GM12891 (cell line): Measurements from ENCODE around the gene FBXO7.

Source experiments
- DNase-seq: peaks from one replicate; pipeline ENCODE4 v3.0.0; 2011; ENCODE audit warnings: low spot score; ENCODE audit not compliant: insufficient read length
- FAIRE-seq: peaks from 2 replicates; lab custom pipeline; 2011; peaks lifted over from hg19 to GRCh38; lab: Jason Lieb, UNC
- PAX5 ChIP-seq: IDR thresholded peaks from 2 replicates; pipeline ENCODE4 v1.6.1; 2011; ENCODE audit warnings: low read length, moderate library complexity, mild to moderate bottlenecking; ENCODE audit not compliant: insufficient read depth, severe bottlenecking
- POLR2A ChIP-seq: IDR thresholded peaks from 2 replicates; pipeline ENCODE4 v1.6.1; 2011; ENCODE audit warnings: low read depth, low read length, control low read depth
- POLR2AphosphoS5 ChIP-seq: IDR thresholded peaks from 2 replicates; pipeline ENCODE4 v1.6.1; 2011; ENCODE audit warnings: low read depth, low read length, control low read depth
- POU2F2 ChIP-seq: IDR thresholded peaks from 2 replicates; pipeline ENCODE4 v1.6.1; 2011; ENCODE audit warnings: low read depth, mild to moderate bottlenecking, control low read depth, low read length, moderate library complexity
- SPI1 ChIP-seq: IDR thresholded peaks from 2 replicates; pipeline ENCODE4 v1.6.1; 2011; ENCODE audit warnings: low read depth, low read length, control low read depth
- TAF1 ChIP-seq: IDR thresholded peaks from 2 replicates; pipeline ENCODE4 v1.6.1; 2011; ENCODE audit warnings: low read depth, low read length, control low read depth

The FBXO7 gene

DNA sequence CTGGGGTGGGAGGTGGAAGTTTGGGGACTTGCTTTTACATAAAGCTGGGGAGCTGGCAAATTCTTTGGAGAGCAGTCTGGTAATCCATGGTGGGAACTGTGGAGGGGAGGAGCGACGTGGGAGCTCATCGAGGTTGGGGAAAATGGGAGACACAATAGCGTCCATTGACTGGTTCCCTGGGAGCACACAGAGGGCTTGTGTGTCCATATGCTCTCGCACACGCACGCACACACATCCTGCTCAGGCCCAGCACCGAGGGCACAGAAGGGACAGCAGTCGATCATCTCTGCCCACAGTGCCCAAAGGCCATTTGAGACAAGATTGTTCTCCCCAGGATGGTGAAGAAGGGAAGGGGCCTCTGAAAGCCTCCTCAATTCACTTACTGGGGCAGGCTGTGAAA, 53.7 kb downstream of the FBXO7 start:
- no peak for FAIRE-seq
- TF ChIP-seq TAF1, result no peak
- no peak for TF ChIP-seq PAX5
- no peak for TF ChIP-seq POU2F2
- TF ChIP-seq POLR2A, result no peak
- TF ChIP-seq POLR2AphosphoS5, result no peak
- no peak for TF ChIP-seq SPI1

GRCh38 chr22:32528984-32529982, 54.7 kb downstream of the FBXO7 start:
- TF ChIP-seq POU2F2 (peak; percentile 68; the same call in 1 of the 2 replicates), SPI1 (no peak), POLR2A (no peak)
- DNase-seq (peak; percentile 75), FAIRE-seq (peak; percentile 90)

More for the DNA sequence above, 53.7 kb downstream of the FBXO7 start:
- no peak for DNase-seq

GRCh38 chr22:32531228-32531627, 56.6 kb downstream of the FBXO7 start:
- FAIRE-seq, result no peak
- no peak for TF ChIP-seq TAF1
- no peak for TF ChIP-seq POLR2A
- TF ChIP-seq POLR2AphosphoS5, result no peak
- TF ChIP-seq PAX5, result no peak
- TF ChIP-seq SPI1, result no peak
- no peak for TF ChIP-seq POU2F2

GRCh38 chr22:32531931-32532819, 57.6 kb downstream of the FBXO7 start:
- FAIRE-seq, result no peak
- DNase-seq, result no peak

More at GRCh38 chr22:32531228-32531627, 56.6 kb downstream of the FBXO7 start:
- DNase-seq, result no peak

GRCh38 chr22:32532820-32533128, 58.2 kb downstream of the FBXO7 start:
- no peak for DNase-seq
- TF ChIP-seq POLR2A (no peak), POLR2AphosphoS5 (no peak), POU2F2 (no peak), SPI1 (no peak), TAF1 (no peak)
- FAIRE-seq, result no peak

More at GRCh38 chr22:32531931-32532819, 57.6 kb downstream of the FBXO7 start:
- TF ChIP-seq POLR2AphosphoS5, result no peak
- no peak for TF ChIP-seq TAF1
- TF ChIP-seq POLR2A, result no peak
- TF ChIP-seq POU2F2, result no peak
- TF ChIP-seq SPI1, result no peak
- TF ChIP-seq PAX5, result no peak

DNA sequence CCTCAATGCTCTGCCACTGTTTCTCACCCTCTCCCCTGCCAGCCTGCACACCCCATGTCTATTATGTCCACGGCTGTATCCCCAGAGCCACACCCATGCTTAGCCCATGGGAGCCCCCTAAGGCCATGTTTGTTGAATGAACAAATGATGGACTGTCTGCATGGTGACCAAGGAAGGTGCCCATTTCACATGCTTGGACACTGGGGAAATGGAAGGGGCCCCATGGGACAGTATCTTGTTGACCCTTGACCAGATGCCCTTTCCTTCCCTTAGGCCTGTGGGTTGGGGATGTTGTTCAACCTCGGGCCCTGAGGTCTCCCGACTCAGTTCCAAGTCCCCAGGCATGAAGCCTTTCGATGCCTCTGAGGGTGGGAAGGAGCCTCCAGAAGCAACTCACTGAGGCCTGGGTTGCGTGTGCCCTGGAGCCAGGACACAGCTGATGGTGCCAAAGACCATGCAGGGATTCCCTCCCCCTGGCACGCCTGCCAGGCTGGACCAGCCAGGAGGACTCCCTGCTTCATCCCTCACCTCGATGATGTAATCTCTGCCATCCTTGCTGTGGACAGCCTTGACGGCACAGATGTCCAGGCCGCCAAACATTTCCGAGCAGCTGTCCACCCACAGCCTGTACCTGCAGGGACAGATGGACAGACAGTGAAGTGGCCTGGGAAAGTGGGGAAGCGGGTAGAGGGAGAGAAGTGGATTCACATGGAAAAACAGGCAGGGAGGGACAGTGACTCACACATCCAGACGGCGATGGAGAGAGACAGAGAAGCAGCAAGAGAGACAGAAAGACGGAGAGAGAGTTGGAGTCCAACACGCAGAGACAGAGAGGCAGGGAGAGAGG, 58.9 kb downstream of the FBXO7 start:
- no peak for TF ChIP-seq POU2F2
- no peak for TF ChIP-seq TAF1
- FAIRE-seq (no peak), DNase-seq (no peak)

DNA sequence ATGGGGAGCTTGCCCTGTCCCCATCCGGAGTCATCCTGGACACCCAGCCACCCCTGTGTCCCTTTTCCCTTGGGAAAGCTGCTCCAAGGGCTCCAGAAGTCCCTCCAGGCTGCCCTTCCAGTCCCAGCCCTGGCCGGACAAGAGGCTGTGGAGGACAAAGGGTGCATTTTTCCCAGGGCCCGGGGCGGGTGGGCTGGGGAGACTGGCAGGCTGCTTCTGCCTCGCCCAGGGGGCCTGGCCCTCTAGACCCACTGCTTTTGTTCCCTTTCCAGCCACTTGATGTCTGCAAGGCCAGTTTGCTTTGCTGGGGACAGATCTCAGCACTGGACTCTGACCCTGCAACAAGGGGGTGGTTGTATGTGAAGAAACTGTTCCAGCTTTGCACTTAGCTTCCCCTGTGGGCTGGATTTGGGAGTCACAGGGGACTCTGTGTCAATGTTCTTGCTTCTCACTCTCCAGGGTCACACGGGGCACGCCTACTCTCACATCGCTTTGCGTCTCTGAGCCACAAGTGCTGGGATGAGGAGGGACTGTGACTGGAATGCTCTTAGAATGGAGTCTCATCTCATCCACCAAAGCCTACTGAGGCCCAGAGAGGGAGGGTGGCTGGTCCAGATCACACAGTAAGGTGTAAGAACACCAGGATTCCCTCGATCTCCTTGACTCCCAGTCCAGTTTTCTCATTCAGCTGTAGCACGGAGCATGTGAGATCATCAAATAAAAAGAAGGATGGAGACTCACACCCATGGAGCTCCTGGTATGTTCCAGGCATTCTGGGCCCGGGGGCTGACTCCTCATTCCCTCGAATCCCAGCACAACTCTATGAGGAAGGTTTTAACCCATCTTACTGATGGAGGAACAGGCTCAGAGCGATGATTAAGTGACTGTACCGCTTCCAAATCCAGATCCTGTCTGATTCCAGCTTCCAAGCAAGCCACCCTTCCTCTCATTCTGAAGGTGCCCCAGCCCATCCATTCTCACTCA, 59.9 kb downstream of the FBXO7 start:
- DNase-seq (no peak), FAIRE-seq (no peak)
- TF ChIP-seq SPI1, result no peak
- no peak for TF ChIP-seq PAX5
- TF ChIP-seq POLR2AphosphoS5, result no peak
- no peak for TF ChIP-seq TAF1
- TF ChIP-seq POLR2A, result no peak
- TF ChIP-seq POU2F2, result no peak

- no peak for TF ChIP-seq SPI1
- TF ChIP-seq POLR2A, result no peak
- no peak for TF ChIP-seq TAF1
- TF ChIP-seq POLR2AphosphoS5, result no peak
- TF ChIP-seq PAX5, result no peak
- no peak for TF ChIP-seq POU2F2
- no peak for FAIRE-seq
- no peak for DNase-seq
Observed at GRCh38 chr22:32535531-32536190, 61.0 kb downstream of the FBXO7 start.
